AG09319 (cell line): Measurements from ENCODE around the gene LPP.

Source experiments
- DNase-seq: peaks from one replicate; pipeline ENCODE4 v3.0.0-alpha.2; 2010; ENCODE audit warnings: low read depth; ENCODE audit errors: extremely low read depth
- TF ChIP-seq, protein P1 (sequence below): IDR thresholded peaks from 2 replicates; pipeline ENCODE4 v1.5.1; 2011; ENCODE audit warnings: low read depth, mild to moderate bottlenecking, inconsistent platforms, low read length, moderate library complexity

Gene LPP

DNA sequence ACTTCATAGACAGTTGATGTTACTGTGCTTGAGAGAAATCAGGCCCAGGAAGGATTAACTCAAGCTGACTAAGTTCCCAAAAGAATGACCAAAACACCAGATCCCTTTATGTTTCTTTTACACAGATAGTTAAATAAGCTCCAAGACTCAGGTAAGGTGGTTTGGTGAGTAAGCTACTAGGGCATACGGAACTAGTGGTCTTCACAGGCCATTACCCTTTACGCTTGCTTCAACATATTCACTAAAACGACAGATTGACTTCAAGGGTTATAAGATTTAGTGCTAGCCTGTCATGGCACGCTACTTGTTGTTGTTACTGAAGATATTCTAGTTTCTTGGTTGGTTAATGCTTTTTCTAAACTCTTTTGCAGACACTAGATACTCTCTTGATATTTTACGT is 369.3 kb downstream of the LPP start:
- TF ChIP-seq, protein P1, sequence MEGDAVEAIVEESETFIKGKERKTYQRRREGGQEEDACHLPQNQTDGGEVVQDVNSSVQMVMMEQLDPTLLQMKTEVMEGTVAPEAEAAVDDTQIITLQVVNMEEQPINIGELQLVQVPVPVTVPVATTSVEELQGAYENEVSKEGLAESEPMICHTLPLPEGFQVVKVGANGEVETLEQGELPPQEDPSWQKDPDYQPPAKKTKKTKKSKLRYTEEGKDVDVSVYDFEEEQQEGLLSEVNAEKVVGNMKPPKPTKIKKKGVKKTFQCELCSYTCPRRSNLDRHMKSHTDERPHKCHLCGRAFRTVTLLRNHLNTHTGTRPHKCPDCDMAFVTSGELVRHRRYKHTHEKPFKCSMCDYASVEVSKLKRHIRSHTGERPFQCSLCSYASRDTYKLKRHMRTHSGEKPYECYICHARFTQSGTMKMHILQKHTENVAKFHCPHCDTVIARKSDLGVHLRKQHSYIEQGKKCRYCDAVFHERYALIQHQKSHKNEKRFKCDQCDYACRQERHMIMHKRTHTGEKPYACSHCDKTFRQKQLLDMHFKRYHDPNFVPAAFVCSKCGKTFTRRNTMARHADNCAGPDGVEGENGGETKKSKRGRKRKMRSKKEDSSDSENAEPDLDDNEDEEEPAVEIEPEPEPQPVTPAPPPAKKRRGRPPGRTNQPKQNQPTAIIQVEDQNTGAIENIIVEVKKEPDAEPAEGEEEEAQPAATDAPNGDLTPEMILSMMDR: no peak
- no peak for DNase-seq

DNA sequence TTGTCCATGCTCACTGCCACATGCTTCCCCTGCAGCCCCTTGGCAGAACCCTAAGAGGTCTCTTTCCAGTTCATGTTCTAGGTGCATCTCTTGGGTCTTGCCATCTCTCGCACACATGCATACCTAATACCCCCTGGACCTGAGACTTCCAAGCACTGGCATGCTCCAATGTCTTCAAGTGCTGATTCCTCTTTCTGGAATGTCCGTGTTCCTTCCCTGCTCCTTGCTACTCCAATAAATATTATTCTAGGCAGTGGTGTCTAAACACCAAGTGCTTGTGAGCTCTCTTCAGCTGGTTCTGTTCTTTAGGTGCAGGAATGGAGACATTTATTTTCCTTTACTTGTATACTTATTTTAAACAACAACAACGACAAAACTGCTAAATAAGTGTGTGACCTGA is 370.1 kb downstream of the LPP start:
- DNase-seq: no peak
- TF ChIP-seq, protein P1: no peak

DNA sequence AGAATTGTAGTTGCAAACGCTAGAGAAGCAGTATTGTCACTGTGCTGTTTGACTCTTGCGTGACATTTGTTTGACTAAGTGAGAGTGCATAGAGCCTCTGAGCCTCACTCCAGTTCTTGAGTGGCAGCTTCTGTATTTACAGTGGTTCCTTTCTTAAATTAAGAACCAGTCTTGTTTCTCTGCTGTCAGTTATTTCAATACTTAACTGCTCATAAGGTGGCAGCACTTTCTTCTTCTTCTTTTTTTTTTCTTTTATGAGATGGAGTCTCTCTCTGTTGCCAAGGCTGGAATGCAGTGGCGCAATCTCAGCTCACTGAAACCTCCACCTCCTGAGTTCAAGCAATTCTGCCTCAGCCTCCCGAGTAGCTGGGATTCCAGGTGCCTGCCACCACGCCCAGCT is 372.1 kb downstream of the LPP start:
- TF ChIP-seq, protein P1: no peak
- no peak for DNase-seq

DNA sequence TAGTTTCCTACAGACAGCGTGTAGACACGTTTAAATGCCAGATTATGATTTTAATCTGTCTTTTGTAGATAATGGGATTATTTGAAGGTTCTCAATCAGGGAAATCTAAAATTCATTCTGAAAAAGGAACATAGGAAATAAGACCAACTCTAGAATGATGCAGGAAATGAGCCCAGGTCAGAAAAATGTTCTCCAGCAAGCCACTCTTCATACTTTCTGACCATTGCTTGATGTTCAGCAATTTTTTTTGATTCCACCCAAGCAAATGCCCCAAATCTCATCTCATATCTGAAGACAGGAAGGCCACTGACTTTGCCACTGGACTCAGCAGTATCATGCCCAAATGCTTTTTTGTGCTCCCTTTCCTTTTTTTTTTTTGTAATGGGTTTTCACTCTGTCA is 373.4 kb downstream of the LPP start:
- DNase-seq: no peak
- TF ChIP-seq, protein P1: no peak

DNA sequence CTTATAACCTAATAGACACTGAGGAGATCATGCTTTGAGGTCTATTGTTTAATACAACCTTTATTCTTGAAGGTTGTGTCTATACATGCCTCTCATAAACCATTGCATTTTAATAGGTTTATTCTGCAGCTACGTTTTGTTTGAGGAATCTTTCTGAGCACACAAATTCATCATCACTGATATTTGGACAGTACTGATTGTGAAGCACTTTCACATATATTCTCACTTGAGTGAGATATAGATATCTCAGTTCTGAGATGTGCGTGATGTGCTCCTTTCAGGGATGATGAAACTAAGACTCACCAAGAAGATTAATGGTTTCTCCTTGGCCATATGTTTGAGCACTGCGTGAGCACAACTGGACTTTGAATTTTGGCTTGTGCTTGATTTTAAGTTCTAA is 374.4 kb downstream of the LPP start:
- TF ChIP-seq, protein P1: no peak
- no peak for DNase-seq

DNA sequence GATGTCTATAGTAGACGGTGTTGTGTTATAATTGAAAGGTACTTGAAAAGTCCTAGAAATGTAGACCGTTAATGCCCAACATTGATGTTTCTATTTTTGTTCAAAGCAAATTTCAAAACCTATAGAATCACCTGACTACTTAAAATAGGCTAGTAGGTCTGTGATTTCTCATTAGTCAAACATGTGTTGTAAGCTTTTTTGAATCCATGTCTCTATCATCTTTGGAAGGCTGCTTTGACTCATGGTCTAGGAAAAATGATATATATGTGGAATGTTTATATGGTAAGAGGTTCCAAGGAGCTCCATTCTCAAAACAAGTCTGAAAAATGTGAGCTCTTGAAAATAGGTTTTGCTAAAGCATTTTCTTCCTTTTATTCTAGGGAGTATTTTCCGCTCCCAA is 375.3 kb downstream of the LPP start:
- TF ChIP-seq, protein P1: no peak

DNA sequence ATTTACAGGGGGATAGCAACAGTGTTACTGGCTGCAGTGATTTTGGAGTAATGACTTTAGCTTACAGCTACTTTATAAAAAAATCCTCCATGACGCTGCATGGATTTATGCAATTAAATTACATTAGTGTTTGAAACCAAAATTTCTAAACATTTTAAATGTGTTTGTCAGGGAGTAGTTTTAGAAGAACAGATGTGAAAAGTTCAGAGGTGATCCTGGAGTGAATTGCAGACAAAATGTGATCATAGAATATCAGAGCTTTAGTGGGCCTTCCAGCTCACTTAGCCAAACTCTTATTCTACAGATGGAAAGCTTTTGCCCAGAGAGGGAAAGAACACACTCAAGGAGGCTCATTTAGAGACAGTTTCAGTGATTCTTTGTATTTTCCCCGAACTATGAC is 376.3 kb downstream of the LPP start:
- TF ChIP-seq, protein P1: no peak
- no peak for DNase-seq

More for the DNA sequence above, 375.3 kb downstream of the LPP start:
- no peak for DNase-seq
